ENCODE results near the gene KHNYN.

The KHNYN gene

GRCh38 chr14:24437736-24438067 lies 7.9 kb downstream of the KHNYN start:
- DNase-seq (ENCODE audit: low spot score), result no peak
- in situ Hi-C loops (cut with MboI; ENCODE audit: low sequenced_read_pairs, unreplicated experiment), result loop anchor here (5.0 to 10.0 kb wide), 2 partner anchors 73 to 115 kb away; partner anchors contain the start of gene NFATC4
- no peak for TF ChIP-seq CTCF (IDR thresholded peaks at IDR 0.05; ENCODE audit: borderline replicate concordance, control extremely low read depth, extremely low read depth, insufficient read depth, missing control alignments)

- DNase-seq (ENCODE audit: low spot score), result no peak
- no peak for TF ChIP-seq CTCF (IDR thresholded peaks at IDR 0.05; ENCODE audit: borderline replicate concordance, control extremely low read depth, extremely low read depth, insufficient read depth, missing control alignments)
- in situ Hi-C loops (cut with MboI; ENCODE audit: low sequenced_read_pairs, unreplicated experiment), result loop anchor here (5.0 to 10.0 kb wide), 2 partner anchors 74 to 116 kb away; partner anchors contain the start of gene NFATC4
These were observed 8.7 kb downstream of the KHNYN start for GRCh38 chr14:24438223-24439097.

GRCh38 chr14:24439257-24439656 lies 9.5 kb downstream of the KHNYN start:
- no peak for DNase-seq (ENCODE audit: low spot score)
- in situ Hi-C loops (cut with MboI; ENCODE audit: low sequenced_read_pairs, unreplicated experiment), result loop anchor here (5.0 to 10.0 kb wide), 2 partner anchors 74 to 117 kb away; partner anchors contain the start of gene NFATC4
- TF ChIP-seq CTCF (IDR thresholded peaks at IDR 0.05; ENCODE audit: borderline replicate concordance, control extremely low read depth, extremely low read depth, insufficient read depth, missing control alignments), result no peak

- in situ Hi-C loops (cut with MboI; ENCODE audit: low sequenced_read_pairs, unreplicated experiment), result loop anchor here (5.0 to 10.0 kb wide), 2 partner anchors 75 to 118 kb away; partner anchors contain the start of gene NFATC4
These were observed 10.3 kb downstream of the KHNYN start for GRCh38 chr14:24439830-24440605.

GRCh38 chr14:24440606-24441399 lies 11.0 kb downstream of the KHNYN start:
- no peak for TF ChIP-seq CTCF (IDR thresholded peaks at IDR 0.05; ENCODE audit: borderline replicate concordance, control extremely low read depth, extremely low read depth, insufficient read depth, missing control alignments)
- DNase-seq (ENCODE audit: low spot score), result peak; percentile 11
- in situ Hi-C loops (cut with MboI; ENCODE audit: low sequenced_read_pairs, unreplicated experiment), result no loop called here

More at GRCh38 chr14:24439830-24440605, 10.3 kb downstream of the KHNYN start:
- peak; percentile 6 for DNase-seq (ENCODE audit: low spot score)
- TF ChIP-seq CTCF (IDR thresholded peaks at IDR 0.05; ENCODE audit: borderline replicate concordance, control extremely low read depth, extremely low read depth, insufficient read depth, missing control alignments), result no peak

GRCh38 chr14:24441485-24441884 lies 11.7 kb downstream of the KHNYN start:
- DNase-seq (ENCODE audit: low spot score), result peak; percentile 12
- no peak for TF ChIP-seq CTCF (IDR thresholded peaks at IDR 0.05; ENCODE audit: borderline replicate concordance, control extremely low read depth, extremely low read depth, insufficient read depth, missing control alignments)
- in situ Hi-C loops (cut with MboI; ENCODE audit: low sequenced_read_pairs, unreplicated experiment), result no loop called here
